Loucy (cell line): ENCODE measurements around the gene ACAD9.

Experiments used
- H2AFZ ChIP-seq: fragments of 200-600 bp; sonication (generic); 2 replicates; pipeline ENCODE4 v1.6.0; 2016; ENCODE audit warnings: antibody characterized with exemption, mild to moderate bottlenecking, low read length, moderate library complexity
- H3F3A ChIP-seq: fragments of 200-600 bp; 2 replicates; pipeline ENCODE4 v1.6.0; 2016; ENCODE audit warnings: antibody characterized with exemption, low read depth, mild to moderate bottlenecking
- H3K27me3 ChIP-seq: fragments of 200-600 bp; sonication (generic); 2 replicates; pipeline ENCODE4 v1.6.1; 2014; ENCODE audit warnings: low read length, mild to moderate bottlenecking; ENCODE audit not compliant: insufficient read depth, poor library complexity, severe bottlenecking
- H3K36me3 ChIP-seq: fragments of 200-600 bp; sonication (generic); 2 replicates; pipeline ENCODE4 v1.6.1; 2016; ENCODE audit warnings: low read length; ENCODE audit not compliant: insufficient read depth
- H3K4me1 ChIP-seq: fragments of 200-600 bp; sonication (generic); 2 replicates; pipeline ENCODE4 v1.5.1; 2014; ENCODE audit warnings: low read length, mild to moderate bottlenecking; ENCODE audit not compliant: insufficient read depth, poor library complexity, severe bottlenecking
- H3K4me2 ChIP-seq: fragments of 200-600 bp; sonication (generic); 2 replicates; pipeline ENCODE4 v1.6.0; 2014; ENCODE audit warnings: antibody characterized with exemption, low read length, low read depth, mild to moderate bottlenecking; ENCODE audit not compliant: poor library complexity, severe bottlenecking
- H3K4me3 ChIP-seq: fragments of 200-600 bp; sonication (generic); 2 replicates; pipeline ENCODE4 v1.5.1; 2014; ENCODE audit warnings: low read length, mild to moderate bottlenecking, mixed read lengths; ENCODE audit not compliant: poor library complexity, severe bottlenecking
- H3K79me2 ChIP-seq: fragments of 200-600 bp; sonication (generic); 2 replicates; pipeline ENCODE4 v1.6.1; 2014; ENCODE audit warnings: low read length; ENCODE audit not compliant: insufficient read depth
- H3K9ac ChIP-seq: fragments of 200-600 bp; sonication (generic); 2 replicates; pipeline ENCODE4 v1.6.0; 2014; ENCODE audit warnings: mild to moderate bottlenecking, low read depth, low read length, moderate library complexity; ENCODE audit not compliant: poor library complexity, severe bottlenecking
- H3K9me2 ChIP-seq: fragments of 200-600 bp; sonication (generic); replicated peaks from 2 replicates; pipeline ENCODE4 v1.6.1; 2016; ENCODE audit warnings: low read depth, low read length, mixed read lengths
- H3K9me3 ChIP-seq: fragments of 200-600 bp; sonication (generic); 2 replicates; pipeline ENCODE4 v1.6.1; 2014; ENCODE audit warnings: mild to moderate bottlenecking, antibody characterized with exemption, low read length, low read depth; ENCODE audit not compliant: insufficient read depth
- H4K20me1 ChIP-seq: fragments of 200-600 bp; sonication (generic); 2 replicates; pipeline ENCODE4 v1.6.0; 2014; ENCODE audit warnings: antibody characterized with exemption, low read length, mild to moderate bottlenecking; ENCODE audit not compliant: insufficient read depth, poor library complexity, severe bottlenecking
- CTCF ChIP-seq: fragments of 200-600 bp; sonication (generic); conservative IDR thresholded peaks from 2 replicates; pipeline ENCODE4 v1.5.1; 2014; ENCODE audit warnings: mild to moderate bottlenecking, antibody characterized with exemption, low read length
- EZH2phosphoT487 ChIP-seq: fragments of 200-600 bp; IDR thresholded peaks from 2 replicates; pipeline ENCODE4 v1.6.1; 2018; ENCODE audit warnings: antibody characterized with exemption, mild to moderate bottlenecking, moderate library complexity, borderline replicate concordance

ACAD9 gene

DNA sequence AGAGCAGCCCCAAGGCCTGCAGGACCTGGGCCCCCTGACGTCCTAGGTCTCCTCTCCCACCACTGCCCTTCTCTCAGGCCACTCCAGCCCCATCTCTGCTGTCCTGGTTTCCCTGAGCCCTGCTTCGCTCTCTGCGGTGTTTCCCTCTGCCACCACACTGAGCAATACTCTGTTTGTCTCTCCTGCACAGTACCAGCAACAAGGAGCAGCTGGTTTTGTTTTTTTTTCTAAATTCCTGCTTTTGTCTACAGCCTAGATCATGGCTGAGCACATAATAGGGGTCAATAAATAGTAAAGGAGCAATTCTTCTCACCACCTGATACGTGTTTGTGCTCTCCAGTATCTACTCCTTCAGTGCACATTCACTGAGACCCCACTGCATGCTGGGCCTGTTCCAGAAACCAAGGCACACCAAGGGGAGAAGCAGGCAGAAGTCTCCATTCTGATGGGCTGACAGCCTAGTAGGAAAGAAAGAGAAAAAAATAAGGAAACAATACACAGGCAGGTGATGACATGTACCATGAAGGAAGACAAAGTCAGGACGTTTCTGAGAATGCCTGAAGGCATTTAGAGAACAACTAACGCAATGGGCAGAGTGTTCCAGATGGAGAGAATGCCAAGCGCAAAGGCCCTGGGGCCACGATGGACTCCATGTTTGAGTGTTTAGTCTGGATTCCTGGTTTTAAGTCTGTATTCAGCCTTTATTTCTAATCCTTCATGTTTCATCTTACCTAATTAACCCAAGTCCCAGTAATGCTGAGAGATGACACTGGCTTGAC lies 6.0 kb upstream of the ACAD9 start:
- Histone ChIP-seq H3K9me2 (no peaks in the 10 kb centered on the region), H3K9ac (no peak overlapping the region), H3F3A (no peaks in the 10 kb centered on the region), H3K9me3 (no peaks in the 10 kb centered on the region), H3K36me3 (no peaks in the 10 kb centered on the region), H3K79me2 (peaks cover 11% of the 10 kb centered on the region), H2AFZ (no peak overlapping the region), H3K4me2 (no peak overlapping the region), H3K27me3 (no peaks in the 10 kb centered on the region), H4K20me1 (no peaks in the 10 kb centered on the region), H3K4me3 (no peak overlapping the region), H3K4me1 (peaks cover 26% of the 10 kb centered on the region)
- TF ChIP-seq CTCF: no peak
- no peak for TF ChIP-seq EZH2phosphoT487

GRCh38 chr3:128874481-128875180 lies 4.8 kb upstream of the ACAD9 start:
- no peaks in the 10 kb centered on the region for H3K9me3 ChIP-seq
- no peaks in the 10 kb centered on the region for H3F3A ChIP-seq
- no peaks in the 10 kb centered on the region for H3K9me2 ChIP-seq
- peaks cover 21% of the 10 kb centered on the region for H3K79me2 ChIP-seq
- no peaks in the 10 kb centered on the region for H4K20me1 ChIP-seq
- H3K4me2 ChIP-seq: no peak overlapping the region
- no peak for TF ChIP-seq CTCF
- no peak for TF ChIP-seq EZH2phosphoT487
- H3K36me3 ChIP-seq: no peaks in the 10 kb centered on the region
- no peak overlapping the region for H3K4me3 ChIP-seq
- H3K4me1 ChIP-seq: peaks cover 28% of the 10 kb centered on the region
- H3K9ac ChIP-seq: no peak overlapping the region
- peaks cover 5% of the 10 kb centered on the region for H3K27me3 ChIP-seq
- H2AFZ ChIP-seq: no peak overlapping the region

DNA sequence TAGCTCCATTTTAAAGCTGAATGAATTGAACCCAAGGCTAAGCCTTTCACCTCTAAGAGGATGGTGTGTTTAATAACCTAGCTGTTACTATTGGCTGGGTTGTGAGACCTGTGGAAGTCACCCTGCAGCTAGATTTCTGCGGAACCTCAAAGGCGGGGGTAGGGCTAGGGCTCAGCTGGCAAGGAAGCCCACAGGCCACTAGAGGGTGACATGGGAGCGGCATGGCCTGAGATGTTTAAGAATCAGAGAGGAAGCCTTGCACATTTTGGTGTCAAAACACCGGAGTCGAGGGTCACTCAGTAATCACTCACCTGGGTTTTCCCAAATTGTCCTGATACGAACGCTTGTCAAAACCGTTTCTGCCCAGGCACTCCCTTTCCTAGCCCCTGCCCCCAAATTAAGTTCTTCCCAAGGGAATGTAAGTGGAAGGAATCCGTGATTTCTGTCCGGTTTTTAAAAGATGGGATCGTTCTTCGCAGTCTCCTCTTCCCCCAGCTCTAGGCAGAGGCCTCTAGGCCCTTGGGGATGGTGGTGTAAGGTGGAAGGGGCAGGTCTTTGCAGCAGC lies 3.8 kb upstream of the ACAD9 start:
- H3K79me2 ChIP-seq: peaks cover 31% of the 10 kb centered on the region
- TF ChIP-seq EZH2phosphoT487 (no peak), CTCF (peak; percentile 94)
- no peaks in the 10 kb centered on the region for H3K9me2 ChIP-seq
- H3K4me3 ChIP-seq: peak overlapping the region; percentile 4
- peaks cover 5% of the 10 kb centered on the region for H3K27me3 ChIP-seq
- peak overlapping the region; percentile 34; the same call in 1 of the 2 replicates for H2AFZ ChIP-seq
- H3K36me3 ChIP-seq: no peaks in the 10 kb centered on the region
- H4K20me1 ChIP-seq: peaks cover 6% of the 10 kb centered on the region
- H3K4me2 ChIP-seq: peak overlapping the region; percentile 50
- H3F3A ChIP-seq: no peaks in the 10 kb centered on the region
- H3K9ac ChIP-seq: peak overlapping the region; percentile 100
- peaks cover 29% of the 10 kb centered on the region for H3K4me1 ChIP-seq
- H3K9me3 ChIP-seq: no peaks in the 10 kb centered on the region
